BJ (cell line): ENCODE results near the gene GAMT. TPM values are rescaled to one million over a fixed set of nuclear protein-coding genes. Genes with fewer than 3 reads are reported as not detected.

Experiments
- CTCF ChIA-PET: fragments of 350-600 bp; formaldehyde crosslinking; extraction: SDS; loops from one replicate; lab custom pipeline; 2021; ENCODE audit warnings: antibody characterized with exemption, inconsistent platforms; lab: Yijun Ruan, JAX
- POLR2A ChIA-PET: fragments of 300-600 bp; sonication (Branson Sonifier 250); formaldehyde crosslinking; extraction: SDS; loops from one replicate; lab custom pipeline; 2021; ENCODE audit warnings: antibody characterized with exemption; lab: Charles Lee
- DNase-seq: peaks from one replicate; pipeline ENCODE4 v3.0.0-alpha.2; 2011; ENCODE audit warnings: low read depth
- H3K27me3 ChIP-seq: 2 replicates; pipeline ENCODE4 v1.6.0; 2011; ENCODE audit warnings: low read length; ENCODE audit not compliant: control insufficient read depth, insufficient read depth
- H3K36me3 ChIP-seq: 2 replicates; pipeline ENCODE4 v1.5.1; 2011; ENCODE audit warnings: low read length; ENCODE audit not compliant: control insufficient read depth, insufficient read depth
- H3K4me3 ChIP-seq: 2 replicates; pipeline ENCODE4 v1.5.1; 2011; ENCODE audit warnings: low read depth, mild to moderate bottlenecking, control low read depth, low read length
- polyA plus RNA-seq: library from polyadenylated mRNA; depleted of rRNA; stranded (reverse); fragments of >200 nt; gene quantifications from 2 replicates; pipeline ENCODE4 v1.2.3, GENCODE V29; 2011
- TF ChIP-seq, protein P1 (sequence below): IDR thresholded peaks from 2 replicates; pipeline ENCODE4 v1.5.1; 2011; ENCODE audit warnings: low read depth, mild to moderate bottlenecking, control low read depth, inconsistent platforms, low read length, moderate library complexity; ENCODE audit not compliant: insufficient read depth

GAMT gene
- polyA plus RNA-seq, 1 experiment = 43.7 TPM

DNA sequence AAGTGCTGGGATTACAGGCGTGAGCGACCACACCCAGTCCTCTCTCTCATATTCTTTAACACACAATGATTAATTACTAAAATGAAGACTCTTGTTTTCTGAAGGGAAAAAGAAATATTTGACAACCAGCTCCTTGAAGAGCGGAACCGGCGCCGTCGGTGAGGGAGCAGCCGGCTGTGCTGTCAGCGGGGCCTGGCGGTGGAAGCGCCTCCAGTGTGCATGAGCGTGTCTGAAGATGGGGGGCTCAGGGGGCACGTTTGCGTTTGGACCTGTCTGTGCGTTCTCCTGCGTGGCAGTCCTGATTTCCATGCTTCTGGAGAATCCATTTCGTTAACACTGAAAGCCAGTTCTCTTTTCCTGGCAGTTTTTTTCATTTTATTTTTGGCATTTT lies 24.9 kb downstream of the GAMT start:
- H3K36me3 ChIP-seq = peaks cover 13% of the 10 kb centered on the region
- TF ChIP-seq, protein P1, sequence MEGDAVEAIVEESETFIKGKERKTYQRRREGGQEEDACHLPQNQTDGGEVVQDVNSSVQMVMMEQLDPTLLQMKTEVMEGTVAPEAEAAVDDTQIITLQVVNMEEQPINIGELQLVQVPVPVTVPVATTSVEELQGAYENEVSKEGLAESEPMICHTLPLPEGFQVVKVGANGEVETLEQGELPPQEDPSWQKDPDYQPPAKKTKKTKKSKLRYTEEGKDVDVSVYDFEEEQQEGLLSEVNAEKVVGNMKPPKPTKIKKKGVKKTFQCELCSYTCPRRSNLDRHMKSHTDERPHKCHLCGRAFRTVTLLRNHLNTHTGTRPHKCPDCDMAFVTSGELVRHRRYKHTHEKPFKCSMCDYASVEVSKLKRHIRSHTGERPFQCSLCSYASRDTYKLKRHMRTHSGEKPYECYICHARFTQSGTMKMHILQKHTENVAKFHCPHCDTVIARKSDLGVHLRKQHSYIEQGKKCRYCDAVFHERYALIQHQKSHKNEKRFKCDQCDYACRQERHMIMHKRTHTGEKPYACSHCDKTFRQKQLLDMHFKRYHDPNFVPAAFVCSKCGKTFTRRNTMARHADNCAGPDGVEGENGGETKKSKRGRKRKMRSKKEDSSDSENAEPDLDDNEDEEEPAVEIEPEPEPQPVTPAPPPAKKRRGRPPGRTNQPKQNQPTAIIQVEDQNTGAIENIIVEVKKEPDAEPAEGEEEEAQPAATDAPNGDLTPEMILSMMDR = no peak
- ChIA-PET POLR2A (interaction anchor here (0.7 kb wide), 1 partner anchor 15 kb away, joined by 22 read pairs; no protein-coding TSS in a partner anchor), CTCF (interaction anchor here (0.6 kb wide), 1 partner anchor 190 kb away, joined by 3 read pairs; no protein-coding TSS in a partner anchor)
- H3K4me3 ChIP-seq = no peak overlapping the region
- H3K27me3 ChIP-seq = no peaks in the 10 kb centered on the region
- no peak for DNase-seq

DNA sequence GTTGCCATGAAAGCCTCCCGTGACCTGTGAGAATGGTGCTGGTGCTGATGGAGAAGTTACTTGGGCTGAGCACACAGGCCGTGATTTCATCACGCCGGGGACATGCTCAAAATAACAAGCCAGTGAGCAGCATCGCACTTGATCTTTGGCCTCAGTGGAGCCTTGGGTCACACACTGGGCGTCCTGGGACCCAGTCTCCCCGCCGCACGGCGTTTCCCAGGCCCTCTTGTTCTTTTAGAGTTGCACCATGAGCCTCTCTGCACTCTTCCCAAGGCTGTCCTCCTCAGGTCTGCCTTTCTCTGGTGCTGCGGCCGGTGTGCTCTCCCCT lies 27.1 kb downstream of the GAMT start:
- CTCF ChIA-PET = interaction anchor here (0.9 kb wide), 1 partner anchor 58 kb away, joined by 3 read pairs; no protein-coding TSS in a partner anchor
- H3K27me3 ChIP-seq = no peaks in the 10 kb centered on the region
- H3K4me3 ChIP-seq = no peak overlapping the region
- peaks cover 26% of the 10 kb centered on the region for H3K36me3 ChIP-seq
- TF ChIP-seq, protein P1 = no peak
- DNase-seq = no peak
- POLR2A ChIA-PET = no interaction called here

DNA sequence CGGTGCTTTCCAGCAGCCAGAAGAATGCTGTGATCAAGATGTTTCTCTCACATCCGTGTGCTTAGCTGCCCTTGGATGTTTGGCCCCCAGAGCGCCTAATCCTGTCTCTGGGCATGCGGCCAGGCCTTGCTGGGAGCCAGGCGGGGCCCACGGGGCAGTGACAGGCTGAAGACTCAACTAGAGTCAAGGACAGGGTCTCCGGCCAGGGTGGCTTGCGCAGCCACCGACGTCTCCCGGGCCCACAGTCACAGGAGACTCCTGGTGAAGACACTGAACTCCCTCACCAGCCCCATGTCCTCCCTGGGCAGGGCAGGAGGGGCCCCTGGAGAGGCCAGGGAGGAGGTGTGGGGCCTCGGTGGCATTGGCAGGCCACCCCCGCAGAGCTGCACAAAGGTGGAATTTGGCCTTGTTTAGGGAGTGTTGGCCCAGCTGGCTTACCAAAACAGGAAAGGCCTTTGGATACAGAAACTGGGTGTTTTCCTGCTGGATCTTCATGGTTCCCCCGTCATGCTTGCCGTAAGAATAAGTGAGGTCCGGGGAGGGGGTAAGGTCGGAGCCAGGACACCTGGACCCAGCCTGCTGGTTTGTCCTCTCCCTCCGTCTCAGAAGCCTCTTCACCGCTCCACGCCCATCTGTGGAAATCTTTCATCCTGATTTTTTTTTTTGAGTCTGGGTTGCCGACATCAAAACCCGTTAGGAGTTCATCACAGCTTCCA lies 27.6 kb downstream of the GAMT start:
- no peak for DNase-seq
- Histone ChIP-seq H3K4me3 (no peak overlapping the region), H3K27me3 (no peaks in the 10 kb centered on the region), H3K36me3 (peaks cover 26% of the 10 kb centered on the region)
- CTCF ChIA-PET = interaction anchor here (0.9 to 2.7 kb wide), 4 partner anchors 9 to 94 kb away, joined by 3 to 16 read pairs (median 10); no protein-coding TSS in a partner anchor
- TF ChIP-seq, protein P1 = no peak
- POLR2A ChIA-PET = no interaction called here

DNA sequence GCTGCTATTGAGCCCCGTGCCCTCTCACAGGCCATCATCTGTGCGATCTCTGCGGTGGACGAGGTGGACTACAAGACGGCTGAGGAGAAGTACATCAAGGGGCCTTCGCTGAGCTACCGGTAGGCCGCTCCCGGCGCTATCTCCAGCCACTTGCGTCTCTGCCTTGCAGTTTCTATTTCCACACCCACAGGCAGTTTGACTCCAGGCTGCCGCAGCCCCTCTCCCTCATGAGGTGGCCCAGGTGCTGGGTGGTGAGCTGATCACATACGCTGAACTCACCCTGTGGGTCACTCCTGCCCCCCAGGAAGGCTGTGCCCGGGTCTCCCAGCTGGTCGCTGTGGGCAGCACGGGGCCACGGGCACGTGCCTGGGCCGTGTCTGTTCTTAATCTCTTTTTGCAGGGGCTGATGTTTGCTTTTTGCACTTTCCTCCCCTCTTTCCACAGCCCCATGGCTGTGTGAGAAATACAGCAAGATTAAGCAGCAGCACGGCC lies 28.3 kb downstream of the GAMT start:
- CTCF ChIA-PET = interaction anchor here (2.0 to 2.7 kb wide), 3 partner anchors 9 to 93 kb away, joined by 9 to 16 read pairs (median 11); no protein-coding TSS in a partner anchor
- POLR2A ChIA-PET = no interaction called here

More for the DNA sequence above, 28.3 kb downstream of the GAMT start:
- H3K36me3 ChIP-seq = peaks cover 29% of the 10 kb centered on the region
- DNase-seq = no peak
- H3K27me3 ChIP-seq = no peaks in the 10 kb centered on the region
- H3K4me3 ChIP-seq = no peak overlapping the region
- TF ChIP-seq, protein P1 = no peak
